ENCODE results near the gene CAMK2A. TPM values are rescaled to one million over a fixed set of nuclear protein-coding genes. Genes with fewer than 3 reads are reported as not detected.

Gene CAMK2A
- total RNA-seq, 2 donors from 2014 or later = not detected

- ATAC-seq (replicated peaks in 1 of 2) (no peak), DNase-seq (no peak)
- Mint-ChIP-seq H3K9me3 (no peaks in the 10 kb centered on the region), H3K36me3 (ENCODE audit: insufficient read depth in 2 of 2) (no peaks in the 10 kb centered on the region), H3K27me3 (ENCODE audit: low read depth) (peaks cover 36% of the 10 kb centered on the region), H3K4me3 (no peak overlapping the region), H3K4me1 (ENCODE audit: low read depth) (no peaks in the 10 kb centered on the region), H3K27ac (no peak overlapping the region)
Measured at GRCh38 chr5:150301901-150302300, 12.3 kb upstream of the CAMK2A start.

DNA sequence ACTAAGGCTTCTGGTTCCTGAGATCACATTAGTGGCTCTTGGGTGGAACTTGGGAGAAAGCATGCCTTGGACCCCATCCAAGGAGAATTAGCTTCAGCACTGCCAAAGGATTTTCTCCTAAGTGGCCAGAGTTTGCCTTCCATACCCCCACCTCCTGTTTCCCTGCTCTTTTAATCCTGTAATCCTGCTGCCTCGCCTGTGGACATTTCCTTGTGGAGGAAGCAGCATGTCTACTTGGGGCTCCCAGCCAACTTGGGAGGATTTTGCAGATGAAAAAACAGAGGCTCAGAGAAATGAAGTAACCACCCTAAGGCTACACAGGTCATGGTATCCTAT, 11.6 kb upstream of the CAMK2A start:
- Mint-ChIP-seq H3K27ac (no peak overlapping the region), H3K9me3 (no peaks in the 10 kb centered on the region), H3K27me3 (ENCODE audit: low read depth) (peaks cover 36% of the 10 kb centered on the region), H3K36me3 (ENCODE audit: insufficient read depth in 2 of 2) (no peaks in the 10 kb centered on the region), H3K4me1 (ENCODE audit: low read depth) (no peaks in the 10 kb centered on the region), H3K4me3 (no peak overlapping the region)
- no peak for ATAC-seq (replicated peaks in 1 of 2)
- no peak for DNase-seq

DNA sequence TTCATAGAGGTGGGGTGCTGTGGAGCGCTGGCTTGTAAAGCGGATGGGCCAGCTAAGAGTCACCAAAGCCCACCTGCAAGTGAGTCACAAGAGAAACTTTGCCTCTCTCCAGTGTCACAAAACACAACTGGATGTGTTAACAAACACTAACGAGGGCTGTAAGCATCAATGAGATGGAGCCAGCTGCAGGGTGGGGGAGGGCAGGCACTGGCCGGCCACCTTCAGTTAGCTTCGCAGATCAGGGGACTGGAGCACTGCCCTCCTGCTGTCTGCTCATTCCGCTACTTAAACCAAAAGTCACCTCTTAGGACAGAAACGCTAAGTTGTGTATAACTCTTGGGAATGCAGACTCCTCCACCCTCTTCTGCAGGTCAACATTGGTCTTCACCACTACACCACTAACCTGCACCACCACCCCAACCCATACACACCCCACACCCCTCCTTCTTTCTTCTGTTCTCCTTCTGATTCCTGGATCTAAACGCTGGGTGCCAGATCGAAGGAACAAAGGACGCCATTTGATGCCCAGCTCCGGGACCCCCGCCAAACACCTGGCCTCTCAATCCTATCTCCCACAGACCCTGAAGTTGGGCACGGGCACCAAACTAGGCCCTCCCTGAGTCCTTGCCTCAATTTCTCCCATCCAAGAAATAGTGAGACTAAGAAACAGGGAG, 11.1 kb upstream of the CAMK2A start:
- Mint-ChIP-seq H3K27me3 (ENCODE audit: low read depth) (peaks cover 36% of the 10 kb centered on the region), H3K27ac (no peak overlapping the region), H3K4me3 (no peak overlapping the region), H3K9me3 (no peaks in the 10 kb centered on the region), H3K36me3 (ENCODE audit: insufficient read depth in 2 of 2) (no peaks in the 10 kb centered on the region), H3K4me1 (ENCODE audit: low read depth) (no peaks in the 10 kb centered on the region)
- ATAC-seq (replicated peaks in 1 of 2) = no peak
- DNase-seq = no peak

DNA sequence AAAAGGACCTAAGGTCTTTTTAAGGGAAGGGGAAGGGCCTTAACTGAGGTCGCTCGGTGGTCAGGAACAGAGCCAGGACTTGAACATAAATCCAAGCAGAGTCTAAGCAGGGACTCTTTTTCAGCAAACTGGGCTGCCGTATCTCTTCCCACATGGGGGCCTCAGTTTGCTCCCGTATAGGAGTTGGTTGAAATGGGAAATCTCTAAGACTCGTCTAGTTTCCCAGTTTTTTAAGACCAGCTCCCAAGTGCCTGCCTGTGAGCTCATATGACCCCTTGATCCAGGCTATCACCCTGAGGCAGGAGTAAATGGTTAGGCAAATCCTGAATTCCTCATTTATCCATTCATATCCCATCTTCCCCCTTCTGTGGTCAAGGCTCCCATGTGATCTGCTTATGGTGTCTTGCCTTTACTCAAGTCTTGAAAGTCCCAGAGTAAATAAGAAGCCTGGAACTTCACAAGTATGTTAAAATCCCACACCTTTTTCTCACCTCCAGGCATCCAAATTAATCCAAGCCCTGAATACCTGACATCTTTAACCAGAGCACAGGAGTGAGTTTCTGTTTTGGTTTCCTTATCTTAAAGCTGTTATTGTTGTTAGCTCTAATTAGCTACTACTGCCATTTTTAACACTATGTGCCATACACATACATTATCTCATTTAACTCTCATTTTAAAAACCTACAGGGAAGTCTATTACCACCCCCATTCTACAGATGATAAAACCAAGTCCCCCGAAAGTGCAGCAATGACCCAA, 10.2 kb upstream of the CAMK2A start:
- peaks cover 36% of the 10 kb centered on the region for H3K27me3 Mint-ChIP-seq (ENCODE audit: low read depth)
- DNase-seq (no peak), ATAC-seq (replicated peaks in 1 of 2) (no peak)
- no peaks in the 10 kb centered on the region for H3K9me3 Mint-ChIP-seq
- no peak overlapping the region for H3K27ac Mint-ChIP-seq
- no peak overlapping the region for H3K4me3 Mint-ChIP-seq
- no peaks in the 10 kb centered on the region for H3K4me1 Mint-ChIP-seq (ENCODE audit: low read depth)
- no peaks in the 10 kb centered on the region for H3K36me3 Mint-ChIP-seq (ENCODE audit: insufficient read depth in 2 of 2)

- no peak for DNase-seq
- no peaks in the 10 kb centered on the region for H3K4me1 Mint-ChIP-seq (ENCODE audit: low read depth)
- ATAC-seq (replicated peaks in 1 of 2) = no peak
- H3K9me3 Mint-ChIP-seq = no peaks in the 10 kb centered on the region
- no peak overlapping the region for H3K27ac Mint-ChIP-seq
- no peaks in the 10 kb centered on the region for H3K36me3 Mint-ChIP-seq (ENCODE audit: insufficient read depth in 2 of 2)
- no peak overlapping the region for H3K4me3 Mint-ChIP-seq
- H3K27me3 Mint-ChIP-seq (ENCODE audit: low read depth) = peaks cover 30% of the 10 kb centered on the region
Measured at GRCh38 chr5:150298701-150299451, 9.3 kb upstream of the CAMK2A start.

DNA sequence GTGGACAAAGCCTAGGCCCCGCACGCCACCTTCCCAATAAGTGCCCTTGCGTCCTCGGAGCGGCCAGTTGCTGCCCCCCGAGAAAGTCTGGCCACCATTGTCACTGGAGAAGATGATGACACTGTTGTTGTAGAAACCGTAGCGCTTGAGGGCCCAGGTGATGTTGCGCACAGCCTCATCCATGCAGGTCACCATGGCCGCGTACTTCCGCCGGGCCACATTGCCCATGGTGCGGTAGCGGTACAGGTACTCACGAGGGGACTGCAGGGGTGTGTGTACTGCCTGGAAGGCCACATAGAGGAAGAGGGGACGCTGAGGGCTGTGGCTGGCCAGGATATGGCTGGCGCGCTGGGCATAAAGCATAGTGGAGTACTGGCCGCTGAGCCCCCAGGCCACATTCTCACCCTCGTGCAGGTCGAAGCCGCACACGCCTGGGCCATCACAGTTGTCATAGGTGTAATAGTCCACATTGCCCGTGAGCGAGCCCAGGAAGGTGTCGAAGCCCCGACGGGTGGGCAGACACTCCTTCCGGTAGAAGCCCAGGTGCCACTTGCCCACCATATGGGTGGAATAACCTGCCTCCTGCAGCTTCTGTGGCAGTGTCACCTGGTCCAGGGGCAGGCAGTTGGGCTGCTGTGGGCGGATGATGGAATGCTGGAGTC, 8.5 kb upstream of the CAMK2A start:
- no peaks in the 10 kb centered on the region for H3K9me3 Mint-ChIP-seq
- no peak for DNase-seq
- H3K4me3 Mint-ChIP-seq = no peak overlapping the region
- H3K4me1 Mint-ChIP-seq (ENCODE audit: low read depth) = no peaks in the 10 kb centered on the region
- no peak overlapping the region for H3K27ac Mint-ChIP-seq
- no peak for ATAC-seq (replicated peaks in 1 of 2)
- H3K27me3 Mint-ChIP-seq (ENCODE audit: low read depth) = peaks cover 26% of the 10 kb centered on the region
- no peaks in the 10 kb centered on the region for H3K36me3 Mint-ChIP-seq (ENCODE audit: insufficient read depth in 2 of 2)

GRCh38 chr5:150297236-150297890, 7.8 kb upstream of the CAMK2A start:
- peaks cover 30% of the 10 kb centered on the region for H3K27me3 Mint-ChIP-seq (ENCODE audit: low read depth)
- ATAC-seq (replicated peaks in 1 of 2) (no peak), DNase-seq (no peak)
- no peaks in the 10 kb centered on the region for H3K36me3 Mint-ChIP-seq (ENCODE audit: insufficient read depth in 2 of 2)
- H3K4me1 Mint-ChIP-seq (ENCODE audit: low read depth) = no peaks in the 10 kb centered on the region
- H3K9me3 Mint-ChIP-seq = no peaks in the 10 kb centered on the region
- H3K27ac Mint-ChIP-seq = no peak overlapping the region
- H3K4me3 Mint-ChIP-seq = no peak overlapping the region

GRCh38 chr5:150296496-150296895, 6.9 kb upstream of the CAMK2A start:
- ATAC-seq (replicated peaks in 1 of 2) (no peak), DNase-seq (no peak)
- Mint-ChIP-seq H3K4me3 (no peak overlapping the region), H3K9me3 (no peaks in the 10 kb centered on the region), H3K27ac (no peak overlapping the region), H3K4me1 (ENCODE audit: low read depth) (no peaks in the 10 kb centered on the region), H3K36me3 (ENCODE audit: insufficient read depth in 2 of 2) (no peaks in the 10 kb centered on the region), H3K27me3 (ENCODE audit: low read depth) (peaks cover 25% of the 10 kb centered on the region)

- H3K4me1 Mint-ChIP-seq (ENCODE audit: low read depth) = no peaks in the 10 kb centered on the region
- ATAC-seq (replicated peaks in 1 of 2) (no peak), DNase-seq (no peak)
- H3K4me3 Mint-ChIP-seq = no peak overlapping the region
- H3K27ac Mint-ChIP-seq = no peak overlapping the region
- peaks cover 19% of the 10 kb centered on the region for H3K27me3 Mint-ChIP-seq (ENCODE audit: low read depth)
- no peaks in the 10 kb centered on the region for H3K9me3 Mint-ChIP-seq
- no peaks in the 10 kb centered on the region for H3K36me3 Mint-ChIP-seq (ENCODE audit: insufficient read depth in 2 of 2)
Measured at GRCh38 chr5:150295741-150296486, 6.3 kb upstream of the CAMK2A start.

GRCh38 chr5:150295172-150295634, 5.6 kb upstream of the CAMK2A start:
- H3K4me3 Mint-ChIP-seq = no peak overlapping the region
- no peaks in the 10 kb centered on the region for H3K36me3 Mint-ChIP-seq (ENCODE audit: insufficient read depth in 2 of 2)
- DNase-seq = no peak
- H3K9me3 Mint-ChIP-seq = no peaks in the 10 kb centered on the region
- H3K27ac Mint-ChIP-seq = no peak overlapping the region
- ATAC-seq (replicated peaks in 1 of 2) = peak; percentile 9 to 51
- H3K4me1 Mint-ChIP-seq (ENCODE audit: low read depth) = no peaks in the 10 kb centered on the region
- peaks cover 18% of the 10 kb centered on the region for H3K27me3 Mint-ChIP-seq (ENCODE audit: low read depth)

GRCh38 chr5:150294551-150295071, 5.0 kb upstream of the CAMK2A start:
- peaks cover 14% of the 10 kb centered on the region for H3K27me3 Mint-ChIP-seq (ENCODE audit: low read depth)
- ATAC-seq (replicated peaks in 1 of 2) (no peak), DNase-seq (no peak)
- H3K9me3 Mint-ChIP-seq = no peaks in the 10 kb centered on the region
- H3K4me3 Mint-ChIP-seq = no peak overlapping the region
- H3K4me1 Mint-ChIP-seq (ENCODE audit: low read depth) = no peaks in the 10 kb centered on the region
- no peaks in the 10 kb centered on the region for H3K36me3 Mint-ChIP-seq (ENCODE audit: insufficient read depth in 2 of 2)
- H3K27ac Mint-ChIP-seq = no peak overlapping the region
